Inferior parietal cortex (tissue), 1 donor: ENCODE measurements around the gene MIDN.

Experiments used
- DNase-seq: peaks from one replicate; pipeline ENCODE4 v3.0.0-alpha.2; 2016; ENCODE audit errors: extremely low spot score

Gene MIDN

GRCh38 chr19:1233115-1233667 is 15.2 kb upstream of the MIDN start:
- no peak for DNase-seq

DNA sequence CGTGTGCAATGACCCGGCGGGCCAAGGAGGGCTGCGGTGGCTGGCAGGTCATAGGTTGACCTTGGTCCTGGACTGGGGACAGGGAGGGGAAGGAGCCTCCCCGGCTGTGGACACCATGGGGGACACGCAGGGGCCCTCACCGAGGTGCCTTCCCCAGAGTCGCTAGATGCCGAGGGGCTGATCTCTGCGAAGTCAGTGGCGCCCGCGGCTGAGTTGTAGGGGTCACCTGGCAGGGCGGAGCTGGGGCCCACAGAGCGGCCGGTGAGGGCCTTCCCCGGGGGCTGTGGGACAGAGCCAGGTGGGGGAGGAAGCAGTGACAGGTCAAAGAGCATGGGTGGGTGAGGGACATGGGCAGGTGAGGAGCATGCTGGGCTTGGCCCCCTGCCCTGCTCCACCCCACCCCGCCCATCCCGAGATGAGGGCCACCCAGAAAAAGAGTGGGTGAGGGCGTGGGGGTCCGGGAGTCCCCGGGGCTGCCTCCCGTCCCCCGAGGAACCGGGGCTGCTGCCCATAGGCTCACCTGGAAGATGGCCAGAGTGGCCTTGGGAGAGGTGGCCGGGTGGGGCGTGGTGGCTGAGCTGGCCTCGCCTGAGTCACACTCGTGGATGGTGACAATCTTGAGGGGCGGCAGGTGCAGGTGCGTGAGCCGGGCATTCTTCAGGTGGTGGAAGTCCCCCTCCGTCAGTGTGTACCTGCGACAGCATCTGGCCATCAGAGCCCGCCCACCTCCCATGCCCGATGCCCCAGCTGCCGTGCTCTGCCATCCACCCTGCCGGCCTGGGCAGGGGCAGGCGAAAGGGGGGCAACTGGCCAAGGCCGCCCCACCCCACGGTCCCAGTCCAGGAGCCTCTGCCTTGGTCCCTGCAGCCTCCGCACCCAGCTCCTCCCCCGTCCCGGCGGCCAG is 14.1 kb upstream of the MIDN start:
- no peak for DNase-seq

DNA sequence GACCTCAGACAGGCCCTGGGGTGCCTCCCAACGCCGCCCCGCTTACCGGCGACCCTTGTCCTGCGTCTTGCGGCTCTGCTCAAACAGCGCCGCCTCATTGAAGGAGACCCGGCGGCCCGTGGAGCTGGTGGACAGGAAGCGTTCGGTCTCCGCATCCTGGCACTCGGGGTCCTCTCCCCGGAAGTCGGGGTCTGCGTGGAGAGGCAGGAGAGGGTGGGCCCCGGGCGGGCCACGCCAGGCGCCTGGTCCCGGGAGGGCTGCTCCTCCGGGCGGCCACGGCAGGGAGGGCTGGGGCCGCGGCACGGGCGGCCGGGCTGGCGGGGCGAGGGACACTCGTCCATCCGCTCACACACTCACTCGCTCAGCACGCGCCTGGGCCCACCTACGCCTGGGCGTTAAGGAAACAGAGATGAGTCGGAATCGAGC is 13.4 kb upstream of the MIDN start:
- DNase-seq = no peak

DNA sequence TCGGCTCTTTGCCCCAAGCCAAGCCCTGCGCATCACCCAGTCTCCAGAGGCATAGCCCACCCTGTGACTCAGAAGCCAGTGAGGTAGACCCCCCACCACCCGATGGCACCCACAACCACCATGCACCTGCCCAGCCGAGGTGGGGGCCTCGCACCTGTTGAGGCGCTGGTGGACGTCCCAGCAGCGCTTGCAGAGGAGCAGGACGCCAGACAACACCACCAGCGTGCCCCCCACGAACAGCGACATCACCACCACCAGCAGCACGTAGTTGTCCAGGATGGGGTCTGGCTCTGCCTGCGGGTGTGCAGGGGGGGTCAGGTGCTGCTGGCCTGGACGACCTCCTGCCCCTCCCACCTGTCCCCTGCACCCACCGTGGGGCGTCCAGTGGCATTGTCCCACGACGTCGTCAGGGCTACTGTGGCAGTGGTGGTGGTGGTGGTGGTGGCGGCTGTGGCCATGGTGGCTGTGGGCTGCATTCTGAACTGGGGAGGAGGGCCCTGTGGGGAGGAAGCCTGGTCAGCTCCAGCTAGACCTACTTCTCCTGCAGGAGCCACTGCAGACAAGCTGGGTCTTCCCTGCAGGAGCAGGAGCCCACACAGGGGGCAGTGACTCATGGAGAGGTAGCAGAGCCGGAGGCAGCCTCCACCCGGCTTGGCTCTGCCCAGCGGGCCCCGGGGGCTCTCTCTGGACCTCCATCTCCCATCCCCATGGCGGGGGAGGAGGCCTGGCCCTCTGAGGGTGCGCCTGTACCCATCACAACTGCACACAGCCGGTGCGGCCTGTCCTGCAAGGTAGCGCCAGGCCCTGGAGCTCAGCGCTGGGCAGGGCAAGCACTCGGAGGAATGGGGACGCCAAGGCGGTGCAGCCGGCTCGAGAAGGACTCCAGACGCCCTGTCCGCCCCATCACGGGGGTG is 12.5 kb upstream of the MIDN start:
- DNase-seq = no peak

- DNase-seq = no peak
Observed at GRCh38 chr19:1236576-1236975, 11.8 kb upstream of the MIDN start.

GRCh38 chr19:1237027-1237659 is 11.2 kb upstream of the MIDN start:
- DNase-seq = no peak

- DNase-seq = no peak
Observed at GRCh38 chr19:1237754-1238368, 10.5 kb upstream of the MIDN start, which contains the start of gene CBARP. TSS of gene CBARP (minus strand) at chr19:1238005. CDS start at chr19:1236100, 1,905 bp downstream.

- peak; percentile 16 for DNase-seq
Observed at GRCh38 chr19:1238369-1239303, 9.7 kb upstream of the MIDN start.

GRCh38 chr19:1239420-1239795 is 9.0 kb upstream of the MIDN start:
- DNase-seq = no peak

- DNase-seq = peak; percentile 85
Observed at GRCh38 chr19:1239796-1240737, 8.3 kb upstream of the MIDN start.

- no peak for DNase-seq
Observed at GRCh38 chr19:1240925-1241324, 7.5 kb upstream of the MIDN start.

DNA sequence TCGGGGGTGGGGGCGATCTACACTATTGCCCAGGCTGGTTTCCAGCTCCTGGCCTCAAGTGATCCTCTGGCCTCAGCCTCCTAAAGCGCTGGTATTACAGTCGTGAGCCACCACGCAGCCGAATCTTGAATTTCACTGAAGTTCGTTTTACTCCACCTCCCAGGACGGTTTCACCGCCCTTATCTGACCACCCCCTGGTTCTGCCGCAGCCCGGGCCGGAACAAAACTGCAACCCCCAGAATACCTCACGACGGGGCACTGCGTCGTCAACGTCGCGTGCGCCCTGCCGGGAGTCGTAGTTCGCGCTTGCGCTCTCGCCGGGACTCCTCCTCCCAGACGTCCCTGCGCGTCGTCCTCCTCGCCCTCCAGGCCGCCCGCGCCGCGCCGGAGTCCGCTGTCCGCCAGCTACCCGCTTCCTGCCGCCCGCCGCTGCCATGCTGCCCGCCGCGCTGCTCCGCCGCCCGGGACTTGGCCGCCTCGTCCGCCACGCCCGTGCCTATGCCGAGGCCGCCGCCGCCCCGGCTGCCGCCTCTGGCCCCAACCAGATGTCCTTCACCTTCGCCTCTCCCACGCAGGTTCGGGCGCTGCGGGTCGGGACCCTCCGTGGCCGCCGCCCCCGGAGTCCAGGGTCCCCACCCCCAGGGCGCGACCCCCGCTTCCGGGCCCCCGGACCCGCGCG is 6.8 kb upstream of the MIDN start, which contains the start of gene ATP5F1D:
TSS of gene ATP5F1D (plus strand) at position 335 of the 679 bp plus-strand sequence. CDS start at position 435, 100 bp downstream.
- peak; percentile 95 for DNase-seq

DNA sequence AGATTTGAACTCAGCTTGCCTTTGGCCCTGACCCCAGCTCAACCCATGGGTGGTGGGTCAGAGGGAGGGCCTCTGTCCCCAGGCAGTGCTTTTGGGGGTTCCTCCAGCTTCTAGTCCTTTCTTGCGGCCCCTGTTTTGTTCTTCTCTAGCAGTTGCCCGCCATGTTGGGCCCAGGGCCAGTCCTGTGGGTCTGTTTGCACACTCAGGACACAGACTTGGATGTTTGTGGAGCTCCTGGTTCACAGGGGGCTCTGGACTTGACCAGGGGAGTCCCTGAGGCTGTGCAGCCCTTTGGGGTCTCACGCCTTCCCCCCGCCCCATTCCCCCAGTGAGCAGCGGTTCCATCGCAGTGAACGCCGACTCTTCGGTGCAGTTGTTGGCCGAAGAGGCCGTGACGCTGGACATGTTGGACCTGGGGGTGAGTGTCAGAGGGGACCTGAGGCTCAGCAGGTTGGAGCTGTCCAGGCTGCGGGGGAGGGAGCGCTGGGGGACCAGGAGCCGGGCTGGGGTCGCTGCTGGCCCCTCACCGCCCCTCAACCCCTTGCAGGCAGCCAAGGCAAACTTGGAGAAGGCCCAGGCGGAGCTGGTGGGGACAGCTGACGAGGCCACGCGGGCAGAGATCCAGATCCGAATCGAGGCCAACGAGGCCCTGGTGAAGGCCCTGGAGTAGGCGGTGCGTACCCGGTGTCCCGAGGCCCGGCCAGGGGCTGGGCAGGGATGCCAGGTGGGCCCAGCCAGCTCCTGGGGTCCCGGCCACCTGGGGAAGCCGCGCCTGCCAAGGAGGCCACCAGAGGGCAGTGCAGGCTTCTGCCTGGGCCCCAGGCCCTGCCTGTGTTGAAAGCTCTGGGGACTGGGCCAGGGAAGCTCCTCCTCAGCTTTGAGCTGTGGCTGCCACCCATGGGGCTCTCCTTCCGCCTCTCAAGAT is 4.4 kb upstream of the MIDN start:
- peak; percentile 74 for DNase-seq

DNA sequence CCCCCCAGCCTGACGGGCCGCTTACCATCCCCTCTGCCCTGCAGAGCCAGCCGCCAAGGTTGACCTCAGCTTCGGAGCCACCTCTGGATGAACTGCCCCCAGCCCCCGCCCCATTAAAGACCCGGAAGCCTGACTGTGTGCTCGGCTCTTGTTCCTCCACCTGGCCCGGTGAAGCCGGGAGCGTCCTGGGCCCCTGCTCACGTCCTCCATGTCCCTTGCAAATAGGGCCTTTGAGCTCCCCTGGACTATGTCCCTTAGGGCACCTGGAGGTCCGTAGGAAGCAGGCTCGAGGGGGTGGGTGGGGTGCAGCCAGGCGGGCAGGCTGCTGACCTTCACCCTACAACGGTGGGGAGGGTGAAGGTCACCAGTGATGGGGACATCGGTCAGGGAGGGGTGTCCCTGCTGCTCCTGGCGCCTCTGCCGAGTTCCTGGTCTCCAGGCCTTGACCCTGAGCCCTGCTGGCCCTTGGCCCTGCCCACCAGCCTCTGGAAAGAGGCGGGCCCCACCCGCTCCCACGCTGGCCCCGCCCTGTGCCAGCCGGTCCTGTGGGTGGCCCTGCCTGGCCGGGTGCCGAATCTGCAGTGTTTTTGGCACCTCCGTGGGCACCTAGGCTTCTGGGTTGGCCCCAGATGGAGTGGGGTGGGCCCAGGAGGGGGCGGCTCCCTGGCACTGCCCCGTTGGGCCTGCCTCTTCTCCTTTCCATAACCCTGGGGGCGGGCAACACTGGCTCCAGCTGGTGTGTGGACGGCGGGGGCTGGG is 3.5 kb upstream of the MIDN start:
- DNase-seq = no peak

DNA sequence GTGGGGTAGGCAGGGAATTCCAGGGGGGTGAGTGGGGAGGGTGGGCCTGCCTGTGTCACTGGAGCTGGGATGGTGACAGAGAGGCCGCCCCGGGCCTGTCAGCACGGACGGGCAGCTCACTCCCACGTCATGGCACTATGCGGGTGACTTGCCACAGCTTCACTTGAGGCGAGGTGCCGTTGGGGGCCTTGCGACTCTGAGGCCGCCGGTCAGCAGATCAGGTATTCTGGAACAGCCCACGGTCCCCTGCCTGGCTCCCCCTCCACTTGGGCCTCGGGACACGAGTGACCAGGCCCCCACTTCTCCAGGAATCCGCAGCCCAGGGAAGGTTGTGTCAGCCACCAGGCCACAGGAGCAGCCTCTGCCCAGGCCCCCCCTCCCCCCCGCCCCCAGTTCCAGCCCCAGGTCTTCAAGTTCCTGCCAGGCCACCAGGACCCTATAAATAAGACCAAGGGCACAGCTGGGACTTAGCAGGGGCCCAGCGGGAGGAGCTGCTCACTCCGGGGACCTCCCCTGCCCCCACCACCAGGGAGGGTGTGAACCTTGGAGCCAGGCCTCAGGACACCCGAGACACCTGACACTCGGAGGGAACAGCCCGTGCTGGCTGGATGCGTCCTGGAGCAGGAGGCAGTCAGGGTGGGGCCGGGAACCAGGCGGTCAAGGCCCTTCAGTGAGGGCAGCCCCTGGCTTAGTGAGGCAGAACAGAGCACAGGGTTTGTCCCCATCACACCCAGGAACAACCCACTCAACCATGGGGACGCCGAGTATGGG is 2.7 kb upstream of the MIDN start:
- DNase-seq = no peak
